PFSK-1 (cell line): ENCODE measurements around the gene RAB30.

Experiments used
- FOXP2 ChIP-seq: optimal IDR thresholded peaks from 2 replicates; pipeline ENCODE3; 2011; ENCODE audit warnings: borderline replicate concordance, control low read depth, inconsistent platforms; ENCODE audit not compliant: insufficient read depth; ENCODE audit errors: extremely low read length, extremely low read depth
- POLR2AphosphoS5 ChIP-seq: IDR thresholded peaks from 2 replicates; pipeline ENCODE4 v1.6.1; 2012; ENCODE audit warnings: low read depth, mild to moderate bottlenecking, control low read depth, low read length, moderate library complexity
- REST ChIP-seq, 2 experiments: IDR thresholded peaks; 2 replicates each; pipeline versions ENCODE4 v1.6.1 to v1.8.0; 2011 to 2012; ENCODE audit warnings: low read depth in 2 of 2, low read length in 2 of 2, control low read depth in 1 of 2, inconsistent platforms in 1 of 2, mild to moderate bottlenecking in 1 of 2, moderate library complexity in 1 of 2; ENCODE audit not compliant: insufficient read depth in 1 of 2
- SIN3A ChIP-seq: IDR thresholded peaks from 2 replicates; pipeline ENCODE4 v1.6.1; 2012; ENCODE audit warnings: mild to moderate bottlenecking, low read length, moderate library complexity, borderline replicate concordance; ENCODE audit not compliant: insufficient read depth
- TAF1 ChIP-seq: IDR thresholded peaks from 2 replicates; pipeline ENCODE4 v1.6.1; 2012; ENCODE audit warnings: low read length, control low read depth, borderline replicate concordance; ENCODE audit not compliant: insufficient read depth

RAB30 gene

GRCh38 chr11:83004746-83005556 lies 66.7 kb downstream of the RAB30 start:
- TF ChIP-seq POLR2AphosphoS5 (no peak), TAF1 (no peak), FOXP2 (no peak), SIN3A (no peak), REST (IDR thresholded peaks at IDR 0.05; ENCODE audit: insufficient read depth in 1 of 2, low read depth in 2 of 2, low read length in 2 of 2) (no peak)

- TF ChIP-seq POLR2AphosphoS5 (no peak), FOXP2 (no peak), SIN3A (no peak), REST (IDR thresholded peaks at IDR 0.05; ENCODE audit: insufficient read depth in 1 of 2, low read depth in 2 of 2, low read length in 2 of 2) (no peak), TAF1 (no peak)
Measured at GRCh38 chr11:83002522-83002921, 69.2 kb downstream of the RAB30 start.

GRCh38 chr11:83002053-83002452 lies 69.6 kb downstream of the RAB30 start:
- TF ChIP-seq SIN3A, result no peak
- peak; percentile 19 for TF ChIP-seq FOXP2

- no peak for TF ChIP-seq REST (IDR thresholded peaks at IDR 0.05; ENCODE audit: insufficient read depth in 1 of 2, low read depth in 2 of 2, low read length in 2 of 2)
- TF ChIP-seq POLR2AphosphoS5, result no peak
- TF ChIP-seq SIN3A, result no peak
Measured at GRCh38 chr11:83000381-83000780, 71.3 kb downstream of the RAB30 start.

GRCh38 chr11:82999232-82999631 lies 72.5 kb downstream of the RAB30 start:
- TF ChIP-seq REST (IDR thresholded peaks at IDR 0.05; ENCODE audit: insufficient read depth in 1 of 2, low read depth in 2 of 2, low read length in 2 of 2), result no peak
- no peak for TF ChIP-seq POLR2AphosphoS5
